ENCODE data around the gene UBN1. TPM values are rescaled to one million over a fixed set of nuclear protein-coding genes. Genes with fewer than 3 reads are reported as not detected.
A peak's percentile ranks its signal among the peaks of the same experiment; 100 is the strongest.

The UBN1 gene
- total and polyA plus RNA-seq, 2 of the 13 experiments (the other 11 are each of a cell fraction or from before 2014, with no cell fraction given) = 10.6 to 23.5 TPM

DNA sequence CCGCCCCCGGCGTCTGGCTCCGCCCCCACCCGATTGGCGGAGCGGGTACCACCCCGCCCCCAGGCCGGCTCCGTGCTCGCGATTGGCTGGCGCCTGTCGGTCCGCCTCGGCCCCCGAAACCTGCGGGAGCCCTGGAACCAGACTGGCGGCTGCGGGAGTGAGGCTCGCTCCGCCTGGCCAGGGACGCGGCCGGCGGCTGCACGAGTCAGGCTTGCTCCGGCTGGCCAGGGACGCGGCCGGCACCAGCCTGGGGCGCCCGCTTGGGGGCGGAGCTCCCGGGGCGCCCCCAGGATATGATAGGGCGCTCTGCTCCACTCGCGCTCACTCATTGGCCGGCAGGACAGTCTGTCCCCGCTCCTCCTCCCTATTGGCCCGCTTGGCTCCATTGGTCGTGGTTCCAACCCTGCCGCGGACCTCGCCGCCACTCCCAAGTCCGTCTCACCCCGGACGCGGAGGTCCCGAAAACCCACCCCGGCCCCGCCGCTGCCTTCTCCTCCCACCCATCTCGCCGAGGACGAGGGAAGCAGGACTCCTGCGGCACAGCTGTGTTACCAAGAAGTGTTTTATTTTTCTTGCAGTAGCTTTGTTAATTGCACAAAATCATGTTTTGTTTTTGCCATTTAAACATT lies 44.5 kb upstream of the UBN1 start (continued):
- TF ChIP-seq NFYB (CRISPR knock-in tag; IDR thresholded peaks at IDR 0.05) (peak; percentile 94), FOXC1 (CRISPR knock-in tag; IDR thresholded peaks at IDR 0.05; ENCODE audit: borderline replicate concordance) (no peak), ATRX (CRISPR knock-in tag; IDR thresholded peaks at IDR 0.05; ENCODE audit: borderline replicate concordance) (no peak), CBX1 (IDR thresholded peaks at IDR 0.05; ENCODE audit: low read depth) (no peak), ZNF7 (CRISPR knock-in tag; IDR thresholded peaks at IDR 0.05) (no peak), ZFP41 (CRISPR knock-in tag; IDR thresholded peaks at IDR 0.05; ENCODE audit: borderline replicate concordance) (no peak), MXD4 (CRISPR knock-in tag; IDR thresholded peaks at IDR 0.05) (peak; percentile 34; the same call in 1 of the 2 replicates), NFYC (CRISPR knock-in tag; IDR thresholded peaks at IDR 0.05) (peak; percentile 93), MLLT10 (CRISPR knock-in tag; IDR thresholded peaks at IDR 0.05) (no peak), ZNF775 (CRISPR knock-in tag; IDR thresholded peaks at IDR 0.05; ENCODE audit: borderline replicate concordance) (no peak), PCBP2 (optimal IDR thresholded peaks at IDR 0.05; ENCODE audit: low read depth, low read length, poor library complexity, severe bottlenecking) (no peak), SOX13 (IDR thresholded peaks at IDR 0.05) (no peak), SOX13 (CRISPR knock-in tag; conservative IDR thresholded peaks at IDR 0.05 in 1 of 2, IDR thresholded peaks at IDR 0.05 in 1 of 2) (no peak; a peak in 1 of 4 replicates)
- TF ChIP-seq, protein P1, sequence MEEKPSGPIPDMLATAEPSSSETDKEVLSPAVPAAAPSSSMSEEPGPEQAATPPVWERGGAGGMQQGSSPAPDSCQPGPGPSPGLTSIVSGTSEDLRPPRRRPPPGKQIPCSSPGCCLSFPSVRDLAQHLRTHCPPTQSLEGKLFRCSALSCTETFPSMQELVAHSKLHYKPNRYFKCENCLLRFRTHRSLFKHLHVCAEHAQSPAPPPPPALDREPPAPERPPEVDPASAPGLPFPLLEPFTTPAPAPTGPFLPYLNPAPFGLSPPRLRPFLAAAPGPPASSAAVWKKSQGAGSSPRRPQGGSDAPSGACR (CRISPR knock-in tag; IDR thresholded peaks at IDR 0.05) = no peak
- TF ChIP-seq, protein P2, sequence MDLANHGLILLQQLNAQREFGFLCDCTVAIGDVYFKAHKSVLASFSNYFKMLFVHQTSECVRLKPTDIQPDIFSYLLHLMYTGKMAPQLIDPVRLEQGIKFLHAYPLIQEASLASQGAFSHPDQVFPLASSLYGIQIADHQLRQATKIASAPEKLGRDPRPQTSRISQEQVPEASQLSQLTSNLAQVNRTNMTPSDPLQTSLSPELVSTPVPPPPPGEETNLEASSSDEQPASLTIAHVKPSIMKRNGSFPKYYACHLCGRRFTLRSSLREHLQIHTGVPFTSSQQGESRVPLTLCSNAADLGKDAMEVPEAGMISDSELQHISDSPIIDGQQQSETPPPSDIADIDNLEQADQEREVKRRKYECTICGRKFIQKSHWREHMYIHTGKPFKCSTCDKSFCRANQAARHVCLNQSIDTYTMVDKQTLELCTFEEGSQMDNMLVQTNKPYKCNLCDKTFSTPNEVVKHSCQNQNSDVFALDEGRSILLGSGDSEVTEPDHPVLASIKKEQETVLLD (CRISPR knock-in tag; IDR thresholded peaks at IDR 0.05; ENCODE audit: low read depth) = peak; percentile 68
- TF ChIP-seq, protein P3, sequence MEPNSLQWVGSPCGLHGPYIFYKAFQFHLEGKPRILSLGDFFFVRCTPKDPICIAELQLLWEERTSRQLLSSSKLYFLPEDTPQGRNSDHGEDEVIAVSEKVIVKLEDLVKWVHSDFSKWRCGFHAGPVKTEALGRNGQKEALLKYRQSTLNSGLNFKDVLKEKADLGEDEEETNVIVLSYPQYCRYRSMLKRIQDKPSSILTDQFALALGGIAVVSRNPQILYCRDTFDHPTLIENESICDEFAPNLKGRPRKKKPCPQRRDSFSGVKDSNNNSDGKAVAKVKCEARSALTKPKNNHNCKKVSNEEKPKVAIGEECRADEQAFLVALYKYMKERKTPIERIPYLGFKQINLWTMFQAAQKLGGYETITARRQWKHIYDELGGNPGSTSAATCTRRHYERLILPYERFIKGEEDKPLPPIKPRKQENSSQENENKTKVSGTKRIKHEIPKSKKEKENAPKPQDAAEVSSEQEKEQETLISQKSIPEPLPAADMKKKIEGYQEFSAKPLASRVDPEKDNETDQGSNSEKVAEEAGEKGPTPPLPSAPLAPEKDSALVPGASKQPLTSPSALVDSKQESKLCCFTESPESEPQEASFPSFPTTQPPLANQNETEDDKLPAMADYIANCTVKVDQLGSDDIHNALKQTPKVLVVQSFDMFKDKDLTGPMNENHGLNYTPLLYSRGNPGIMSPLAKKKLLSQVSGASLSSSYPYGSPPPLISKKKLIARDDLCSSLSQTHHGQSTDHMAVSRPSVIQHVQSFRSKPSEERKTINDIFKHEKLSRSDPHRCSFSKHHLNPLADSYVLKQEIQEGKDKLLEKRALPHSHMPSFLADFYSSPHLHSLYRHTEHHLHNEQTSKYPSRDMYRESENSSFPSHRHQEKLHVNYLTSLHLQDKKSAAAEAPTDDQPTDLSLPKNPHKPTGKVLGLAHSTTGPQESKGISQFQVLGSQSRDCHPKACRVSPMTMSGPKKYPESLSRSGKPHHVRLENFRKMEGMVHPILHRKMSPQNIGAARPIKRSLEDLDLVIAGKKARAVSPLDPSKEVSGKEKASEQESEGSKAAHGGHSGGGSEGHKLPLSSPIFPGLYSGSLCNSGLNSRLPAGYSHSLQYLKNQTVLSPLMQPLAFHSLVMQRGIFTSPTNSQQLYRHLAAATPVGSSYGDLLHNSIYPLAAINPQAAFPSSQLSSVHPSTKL (CRISPR knock-in tag; IDR thresholded peaks at IDR 0.05) = no peak
- TF ChIP-seq, protein P4, sequence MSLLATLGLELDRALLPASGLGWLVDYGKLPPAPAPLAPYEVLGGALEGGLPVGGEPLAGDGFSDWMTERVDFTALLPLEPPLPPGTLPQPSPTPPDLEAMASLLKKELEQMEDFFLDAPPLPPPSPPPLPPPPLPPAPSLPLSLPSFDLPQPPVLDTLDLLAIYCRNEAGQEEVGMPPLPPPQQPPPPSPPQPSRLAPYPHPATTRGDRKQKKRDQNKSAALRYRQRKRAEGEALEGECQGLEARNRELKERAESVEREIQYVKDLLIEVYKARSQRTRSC (CRISPR knock-in tag; IDR thresholded peaks at IDR 0.05; ENCODE audit: low read depth) = no peak
- TF ChIP-seq, protein P5, sequence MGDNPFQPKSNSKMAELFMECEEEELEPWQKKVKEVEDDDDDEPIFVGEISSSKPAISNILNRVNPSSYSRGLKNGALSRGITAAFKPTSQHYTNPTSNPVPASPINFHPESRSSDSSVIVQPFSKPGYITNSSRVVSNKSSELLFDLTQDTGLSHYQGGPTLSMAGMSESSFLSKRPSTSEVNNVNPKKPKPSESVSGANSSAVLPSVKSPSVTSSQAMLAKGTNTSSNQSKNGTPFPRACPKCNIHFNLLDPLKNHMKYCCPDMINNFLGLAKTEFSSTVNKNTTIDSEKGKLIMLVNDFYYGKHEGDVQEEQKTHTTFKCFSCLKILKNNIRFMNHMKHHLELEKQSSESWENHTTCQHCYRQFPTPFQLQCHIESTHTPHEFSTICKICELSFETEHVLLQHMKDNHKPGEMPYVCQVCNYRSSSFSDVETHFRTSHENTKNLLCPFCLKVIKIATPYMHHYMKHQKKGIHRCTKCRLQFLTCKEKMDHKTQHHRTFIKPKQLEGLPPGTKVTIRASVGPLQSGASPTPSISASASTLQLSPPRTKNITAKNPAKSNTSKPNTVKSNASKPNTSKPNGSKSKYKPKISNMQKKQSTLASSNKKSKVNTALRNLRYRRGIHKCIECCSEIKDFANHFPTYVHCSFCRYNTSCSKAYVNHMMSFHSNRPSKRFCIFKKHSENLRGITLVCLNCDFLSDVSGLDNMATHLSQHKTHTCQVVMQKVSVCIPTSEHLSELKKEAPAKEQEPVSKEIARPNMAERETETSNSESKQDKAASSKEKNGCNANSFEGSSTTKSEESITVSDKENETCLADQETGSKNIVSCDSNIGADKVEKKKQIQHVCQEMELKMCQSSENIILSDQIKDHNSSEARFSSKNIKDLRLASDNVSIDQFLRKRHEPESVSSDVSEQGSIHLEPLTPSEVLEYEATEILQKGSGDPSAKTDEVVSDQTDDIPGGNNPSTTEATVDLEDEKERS (CRISPR knock-in tag; IDR thresholded peaks at IDR 0.05) = no peak
- TF ChIP-seq, protein P6, sequence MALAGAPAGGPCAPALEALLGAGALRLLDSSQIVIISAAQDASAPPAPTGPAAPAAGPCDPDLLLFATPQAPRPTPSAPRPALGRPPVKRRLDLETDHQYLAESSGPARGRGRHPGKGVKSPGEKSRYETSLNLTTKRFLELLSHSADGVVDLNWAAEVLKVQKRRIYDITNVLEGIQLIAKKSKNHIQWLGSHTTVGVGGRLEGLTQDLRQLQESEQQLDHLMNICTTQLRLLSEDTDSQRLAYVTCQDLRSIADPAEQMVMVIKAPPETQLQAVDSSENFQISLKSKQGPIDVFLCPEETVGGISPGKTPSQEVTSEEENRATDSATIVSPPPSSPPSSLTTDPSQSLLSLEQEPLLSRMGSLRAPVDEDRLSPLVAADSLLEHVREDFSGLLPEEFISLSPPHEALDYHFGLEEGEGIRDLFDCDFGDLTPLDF (CRISPR knock-in tag; IDR thresholded peaks at IDR 0.05) = no peak

All from HepG2 (cell line).